ENCODE measurements around the gene NOL4.

The NOL4 gene

DNA sequence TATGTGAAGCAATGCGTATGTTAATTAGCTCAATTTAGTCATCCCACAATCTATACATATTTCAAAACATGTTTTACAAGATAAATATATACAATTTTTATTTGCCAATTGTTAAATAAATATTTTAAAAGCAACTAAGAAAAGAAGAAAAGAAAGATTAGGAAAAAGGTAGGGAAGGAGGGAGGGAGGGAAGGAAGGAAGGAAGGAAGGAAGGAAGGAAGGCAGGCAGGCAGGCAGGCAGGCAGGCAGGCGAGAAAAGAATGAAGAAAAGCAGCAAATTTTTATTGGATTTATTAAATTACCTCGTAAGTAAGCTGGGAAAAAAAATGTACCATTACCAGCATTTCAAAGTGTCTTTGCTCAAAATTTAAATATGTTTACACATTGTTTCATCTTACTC, 30.5 kb downstream of the NOL4 start:
- no peak for DNase-seq

- no peak for DNase-seq
Measured at GRCh38 chr18:34189656-34190435, 34.9 kb downstream of the NOL4 start.

Data from NCI-H1092 treated with DMSO at 0.1 percent for 48 hours (cell line).